ENCODE data around the gene KLHL21.
A peak's percentile ranks its signal among the peaks of the same experiment; 100 is the strongest.
"Not testable (repeated sequence)": the region's sequence is repeated elsewhere in the genome, so short reads cannot be mapped to it uniquely, and the experiment has no call there.

Gene KLHL21

GRCh38 chr1:6602669-6603237 lies at the start of gene KLHL21:
Gene KLHL21 (minus strand): TSS chr1:6602869. CDS start chr1:6602817, 52 bp downstream.
- DNase-seq: no peak

GRCh38 chr1:6651909-6652308 lies 49.2 kb upstream of the KLHL21 start:
- no peak for DNase-seq

- DNase-seq: no peak
Measured at GRCh38 chr1:6648556-6648955, 45.9 kb upstream of the KLHL21 start.

- no peak for DNase-seq
Measured at GRCh38 chr1:6646499-6647148, 44.0 kb upstream of the KLHL21 start.

GRCh38 chr1:6645018-6645417 lies 42.3 kb upstream of the KLHL21 start:
- no peak for DNase-seq

GRCh38 chr1:6640867-6641266 lies 38.2 kb upstream of the KLHL21 start:
- not testable (repeated sequence) for DNase-seq

GRCh38 chr1:6638226-6638625 lies 35.6 kb upstream of the KLHL21 start:
- DNase-seq: no peak

- DNase-seq: no peak
Measured at GRCh38 chr1:6637770-6638169, 35.1 kb upstream of the KLHL21 start.

- not testable (repeated sequence) for DNase-seq
Measured at GRCh38 chr1:6636778-6637177, 34.1 kb upstream of the KLHL21 start.

- no peak for DNase-seq
Measured at GRCh38 chr1:6635910-6636760, 33.5 kb upstream of the KLHL21 start.

GRCh38 chr1:6635161-6635909 lies 32.7 kb upstream of the KLHL21 start:
- no peak for DNase-seq

GRCh38 chr1:6634371-6635052 lies 31.8 kb upstream of the KLHL21 start:
- DNase-seq: peak; percentile 22

- no peak for DNase-seq
Measured at GRCh38 chr1:6632588-6633514, 30.2 kb upstream of the KLHL21 start.

- no peak for DNase-seq
Measured at GRCh38 chr1:6631058-6631457, 28.4 kb upstream of the KLHL21 start.

- DNase-seq: no peak
Measured at GRCh38 chr1:6630027-6630426, 27.4 kb upstream of the KLHL21 start.

- DNase-seq: no peak
Measured at GRCh38 chr1:6628971-6629479, 26.4 kb upstream of the KLHL21 start.

GRCh38 chr1:6627841-6628545 lies 25.3 kb upstream of the KLHL21 start:
- no peak for DNase-seq

- DNase-seq: no peak
Measured at GRCh38 chr1:6627031-6627430, 24.4 kb upstream of the KLHL21 start.

- DNase-seq: no peak
Measured at GRCh38 chr1:6625584-6626149, 23.0 kb upstream of the KLHL21 start.
